Endodermal cell (in vitro differentiated cells): ENCODE measurements around the gene PLEKHG2. TPM values are rescaled to one million over a fixed set of nuclear protein-coding genes. Genes with fewer than 3 reads are reported as not detected.
A peak's percentile ranks its signal among the peaks of the same experiment; 100 is the strongest.

Experiments used
- DNase-seq: peaks from one replicate; pipeline ENCODE4 v3.0.0-alpha.2; 2017
- H3K27ac ChIP-seq: 2 replicates; pipeline ENCODE4 v1.5.1; 2013; ENCODE audit warnings: mild to moderate bottlenecking, low read depth, low read length, moderate library complexity
- H3K27me3 ChIP-seq: 2 replicates; pipeline ENCODE4 v1.6.1; 2013; ENCODE audit warnings: mild to moderate bottlenecking, low read length, moderate library complexity; ENCODE audit not compliant: insufficient read depth, control insufficient read depth, poor library complexity, severe bottlenecking
- H3K36me3 ChIP-seq: 2 replicates; pipeline ENCODE4 v1.7.0; 2013; ENCODE audit warnings: mild to moderate bottlenecking, low read length, moderate library complexity; ENCODE audit not compliant: control insufficient read depth, insufficient read depth
- H3K4me1 ChIP-seq: one replicate; pipeline ENCODE4 v1.7.0; 2013; ENCODE audit warnings: low read length; ENCODE audit not compliant: control insufficient read depth, insufficient read depth
- H3K4me3 ChIP-seq: 2 replicates; pipeline ENCODE4 v1.5.1; 2013; ENCODE audit warnings: mild to moderate bottlenecking, low read length, moderate library complexity
- H3K9ac ChIP-seq: 2 replicates; pipeline ENCODE4 v1.6.1; 2013; ENCODE audit warnings: mild to moderate bottlenecking, low read length, moderate library complexity; ENCODE audit not compliant: poor library complexity, severe bottlenecking; ENCODE audit errors: extremely low read depth
- H3K9me3 ChIP-seq: 2 replicates; pipeline ENCODE4 v1.6.1; 2013; ENCODE audit warnings: mild to moderate bottlenecking, low read length, moderate library complexity; ENCODE audit not compliant: control insufficient read depth
- H3K27ac Mint-ChIP-seq: 2 replicates; pipeline ENCODE4 v1.8.0; 2020; ENCODE audit warnings: mixed read lengths
- H3K27me3 Mint-ChIP-seq: 2 replicates; pipeline ENCODE4 v1.8.0; 2021; ENCODE audit warnings: mild to moderate bottlenecking, mixed read lengths; ENCODE audit not compliant: insufficient read depth
- H3K36me3 Mint-ChIP-seq: 2 replicates; pipeline ENCODE4 v1.8.0; 2020; ENCODE audit warnings: low read depth, mixed read lengths
- H3K4me1 Mint-ChIP-seq: 2 replicates; pipeline ENCODE4 v1.8.0; 2020; ENCODE audit warnings: mixed read lengths
- H3K4me3 Mint-ChIP-seq: 2 replicates; pipeline ENCODE4 v1.8.0; 2020; ENCODE audit warnings: mild to moderate bottlenecking, moderate library complexity, mixed read lengths
- H3K9me3 Mint-ChIP-seq: 2 replicates; pipeline ENCODE4 v1.8.0; 2020; ENCODE audit warnings: mild to moderate bottlenecking, mixed read lengths
- CTCF ChIP-seq: fragments of 200-600 bp; sonication (generic); conservative IDR thresholded peaks from 2 replicates; pipeline ENCODE4 v1.5.0; 2021; ENCODE audit warnings: antibody characterized with exemption, mild to moderate bottlenecking
- WGBS, 2 experiments: methylation state at CpG; one replicate each; pipeline versions ENCODE4 v1.1.5 to v1.1.7; 2013; ENCODE audit warnings: missing lambda C conversion rate in 2 of 2, mixed read lengths in 1 of 2; ENCODE audit not compliant: insufficient coverage in 1 of 2, insufficient read length in 1 of 2; 5-methylcytosine and 5-hydroxymethylcytosine counted together
- total RNA-seq, 2 donors: library from RNA; stranded (reverse); fragmentation: NEBNext Ultra II Directional in 1 of 2; extraction: Animal tissue kit (Norgen Biotek cat#: 25700) in 1 of 2; gene quantifications; 2 replicates in 1 of 2; 3 replicates in 1 of 2; pipeline ENCODE4 v1.2.1, GENCODE V29; 2021

PLEKHG2 gene
- total RNA-seq, 2 donors from 2014 or later: 127 to 160 TPM

- WGBS, 2 experiments: 27 to 30% methylated on average over 9 to 23 of the region's 23 CpGs
- Histone ChIP-seq H3K27me3 (no peaks in the 10 kb centered on the region), H3K9me3 (no peaks in the 10 kb centered on the region), H3K9ac (peak overlapping the region; percentile 71), H3K4me1 (peaks cover 6% of the 10 kb centered on the region), H3K36me3 (peaks cover 39% of the 10 kb centered on the region), H3K4me3 (no peak overlapping the region), H3K27ac (peak overlapping the region; percentile 95)
- Mint-ChIP-seq H3K4me3 (peak overlapping the region; percentile 43), H3K27ac (peak overlapping the region; percentile 97), H3K9me3 (no peaks in the 10 kb centered on the region), H3K4me1 (peaks cover 10% of the 10 kb centered on the region), H3K27me3 (no peaks in the 10 kb centered on the region), H3K36me3 (peaks cover 32% of the 10 kb centered on the region)
- peak; percentile 97 for DNase-seq
- TF ChIP-seq CTCF: peak; percentile 36
Observed at GRCh38 chr19:39428283-39429112, 16.0 kb downstream of the PLEKHG2 start.

DNA sequence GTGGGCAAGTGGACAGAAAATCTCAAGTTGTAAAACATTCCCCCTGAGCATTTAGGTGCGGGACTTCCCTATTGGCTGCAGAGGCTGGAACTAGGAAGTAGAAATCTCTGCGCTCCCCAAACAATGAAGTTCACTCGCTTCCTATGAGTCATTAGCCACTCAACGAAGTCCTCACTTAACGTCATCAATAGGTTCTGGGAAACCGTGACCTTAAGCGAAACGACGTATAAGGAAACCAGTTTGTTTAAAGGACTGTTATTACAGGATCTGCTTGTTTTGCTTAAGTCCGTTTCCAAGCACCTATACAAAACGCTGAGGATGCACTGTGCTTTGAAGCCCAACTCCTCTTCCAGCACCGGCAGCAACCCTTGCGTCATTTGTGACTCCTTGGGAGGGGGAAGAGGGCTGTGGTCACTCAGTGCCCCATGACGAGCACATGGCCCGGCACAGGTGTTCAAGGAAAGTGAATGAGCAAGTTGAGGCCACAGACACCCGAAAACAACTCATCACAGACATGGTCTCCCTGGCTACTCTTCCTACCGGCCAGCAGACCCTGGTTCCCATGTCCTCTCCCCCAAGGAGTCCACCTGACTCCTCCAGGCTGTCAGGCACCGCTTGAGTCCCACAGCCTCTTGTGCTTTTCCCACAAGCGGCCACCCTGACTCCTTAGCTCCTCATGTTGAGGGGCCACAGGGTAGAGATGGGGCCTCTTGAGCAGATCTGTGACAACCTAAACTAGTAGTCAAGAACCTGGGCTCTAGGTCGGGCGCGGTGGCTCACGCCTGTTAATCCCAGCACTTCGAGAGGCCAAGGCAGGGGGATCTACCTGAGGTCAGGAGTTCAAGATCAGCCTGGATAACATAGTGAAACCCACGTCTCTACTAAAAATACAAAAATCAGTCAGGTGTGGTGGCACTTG lies 18.5 kb downstream of the PLEKHG2 start:
- Mint-ChIP-seq H3K27ac (peak overlapping the region; percentile 93), H3K9me3 (no peaks in the 10 kb centered on the region), H3K27me3 (no peaks in the 10 kb centered on the region), H3K4me1 (peaks cover 22% of the 10 kb centered on the region), H3K4me3 (no peak overlapping the region), H3K36me3 (peaks cover 37% of the 10 kb centered on the region)
- no peak overlapping the region for H3K4me3 ChIP-seq
- peaks cover 34% of the 10 kb centered on the region for H3K36me3 ChIP-seq
- H3K9me3 ChIP-seq: no peaks in the 10 kb centered on the region
- H3K9ac ChIP-seq: no peak overlapping the region
- H3K4me1 ChIP-seq: peaks cover 6% of the 10 kb centered on the region
- 82 to 83% methylated on average over 24 to 25 of the region's 25 CpGs for WGBS, 2 experiments
- DNase-seq: peak; percentile 80
- peak overlapping the region; percentile 4 for H3K27ac ChIP-seq
- TF ChIP-seq CTCF: no peak
- H3K27me3 ChIP-seq: no peaks in the 10 kb centered on the region

GRCh38 chr19:39432677-39433025 lies 20.2 kb downstream of the PLEKHG2 start:
- H3K4me3 Mint-ChIP-seq: no peak overlapping the region
- Histone ChIP-seq H3K9me3 (no peaks in the 10 kb centered on the region), H3K4me1 (peaks cover 6% of the 10 kb centered on the region), H3K27ac (no peak overlapping the region), H3K4me3 (no peak overlapping the region), H3K27me3 (no peaks in the 10 kb centered on the region), H3K9ac (no peak overlapping the region), H3K36me3 (peaks cover 31% of the 10 kb centered on the region)
- TF ChIP-seq CTCF: no peak
- no peak for DNase-seq
- 97 to 100% methylated on average over 7 to 8 of the region's 8 CpGs for WGBS, 2 experiments
- peaks cover 37% of the 10 kb centered on the region for H3K36me3 Mint-ChIP-seq
- peak overlapping the region; percentile 61 for H3K27ac Mint-ChIP-seq
- H3K4me1 Mint-ChIP-seq: peaks cover 30% of the 10 kb centered on the region
- H3K27me3 Mint-ChIP-seq: no peaks in the 10 kb centered on the region
- no peaks in the 10 kb centered on the region for H3K9me3 Mint-ChIP-seq
